C4-2B (cell line): ENCODE data around the gene TRIM71.

ENCODE experiments used
- ZFX ChIP-seq: fragments of 450-650 bp; IDR thresholded peaks from 2 replicates; pipeline ENCODE4 v1.6.1; 2017
- TF ChIP-seq, protein P1 (sequence below): fragments of 450-650 bp; conservative IDR thresholded peaks from 2 replicates; pipeline ENCODE4 v1.5.1; 2017; ENCODE audit warnings: mild to moderate bottlenecking

DNA sequence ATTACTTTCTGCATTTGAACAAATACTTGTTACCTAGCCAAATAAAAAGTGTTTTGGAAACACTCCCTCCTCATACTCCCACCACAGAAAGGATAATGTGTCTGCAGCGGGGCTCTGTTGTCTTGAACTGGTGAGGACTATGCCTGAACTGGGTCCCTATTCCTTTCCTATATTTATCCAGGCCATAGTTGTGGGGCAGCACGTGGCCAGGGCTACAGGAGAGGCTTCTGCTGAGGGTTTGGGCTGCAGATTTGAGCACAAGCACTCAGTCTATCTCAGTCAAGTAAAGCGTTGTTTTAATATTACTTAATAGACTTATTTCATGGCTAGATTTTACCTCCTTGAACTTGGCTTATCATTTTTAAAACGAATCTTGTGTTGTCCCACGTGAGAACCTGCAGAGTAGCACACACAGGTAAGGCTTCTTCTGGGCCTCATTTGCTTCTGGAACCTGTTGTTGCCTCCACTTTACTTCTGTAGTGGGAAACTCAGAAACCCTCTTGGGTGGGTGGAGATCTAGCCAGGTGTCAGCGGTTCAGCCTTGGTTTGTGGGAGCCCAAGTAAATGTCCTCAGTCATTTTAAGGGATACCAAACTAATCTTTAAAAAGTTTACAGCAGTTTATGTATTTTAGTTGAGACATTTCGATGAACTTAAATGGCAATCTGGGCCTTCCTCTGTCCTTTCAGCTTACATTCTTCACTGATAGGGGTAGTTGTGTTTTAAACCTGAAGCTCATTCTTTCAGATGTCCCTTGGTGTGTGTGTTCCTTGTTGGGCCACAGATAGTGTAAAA lies 51.1 kb downstream of the TRIM71 start:
- TF ChIP-seq, protein P1, sequence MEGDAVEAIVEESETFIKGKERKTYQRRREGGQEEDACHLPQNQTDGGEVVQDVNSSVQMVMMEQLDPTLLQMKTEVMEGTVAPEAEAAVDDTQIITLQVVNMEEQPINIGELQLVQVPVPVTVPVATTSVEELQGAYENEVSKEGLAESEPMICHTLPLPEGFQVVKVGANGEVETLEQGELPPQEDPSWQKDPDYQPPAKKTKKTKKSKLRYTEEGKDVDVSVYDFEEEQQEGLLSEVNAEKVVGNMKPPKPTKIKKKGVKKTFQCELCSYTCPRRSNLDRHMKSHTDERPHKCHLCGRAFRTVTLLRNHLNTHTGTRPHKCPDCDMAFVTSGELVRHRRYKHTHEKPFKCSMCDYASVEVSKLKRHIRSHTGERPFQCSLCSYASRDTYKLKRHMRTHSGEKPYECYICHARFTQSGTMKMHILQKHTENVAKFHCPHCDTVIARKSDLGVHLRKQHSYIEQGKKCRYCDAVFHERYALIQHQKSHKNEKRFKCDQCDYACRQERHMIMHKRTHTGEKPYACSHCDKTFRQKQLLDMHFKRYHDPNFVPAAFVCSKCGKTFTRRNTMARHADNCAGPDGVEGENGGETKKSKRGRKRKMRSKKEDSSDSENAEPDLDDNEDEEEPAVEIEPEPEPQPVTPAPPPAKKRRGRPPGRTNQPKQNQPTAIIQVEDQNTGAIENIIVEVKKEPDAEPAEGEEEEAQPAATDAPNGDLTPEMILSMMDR = no peak
- no peak for TF ChIP-seq ZFX
